Nephron (organoid): ENCODE measurements around the gene PDE4B.
"Not testable (repeated sequence)": the region's sequence is repeated elsewhere in the genome, so short reads cannot be mapped to it uniquely, and the experiment has no call there.

Experiments used
- H3K27ac Mint-ChIP-seq, 3 experiments: 2 replicates each; pipeline ENCODE4 v1.8.0; 2020; ENCODE audit warnings: mixed read lengths in 3 of 3, mild to moderate bottlenecking in 2 of 3, moderate library complexity in 1 of 3
- H3K27me3 Mint-ChIP-seq: 2 replicates; pipeline ENCODE4 v1.8.0; 2021; ENCODE audit warnings: low read depth, mild to moderate bottlenecking, moderate library complexity, mixed read lengths
- H3K36me3 Mint-ChIP-seq: 2 replicates; pipeline ENCODE4 v1.8.0; 2020; ENCODE audit warnings: low read depth, mixed read lengths
- H3K4me1 Mint-ChIP-seq: 2 replicates; pipeline ENCODE4 v1.8.0; 2020; ENCODE audit warnings: mixed read lengths
- H3K4me3 Mint-ChIP-seq, 3 experiments: 2 replicates each; pipeline ENCODE4 v1.8.0; 2020; ENCODE audit warnings: mild to moderate bottlenecking in 3 of 3, mixed read lengths in 3 of 3, moderate library complexity in 2 of 3
- H3K9me3 Mint-ChIP-seq: 2 replicates; pipeline ENCODE4 v1.8.0; 2020; ENCODE audit warnings: mixed read lengths
- TF ChIP-seq, protein P1 (sequence below), 3 experiments: fragments of 200-600 bp; sonication (generic); IDR thresholded peaks; one replicate each; pipeline ENCODE4 v1.5.0; 2021; ENCODE audit warnings: antibody characterized with exemption in 3 of 3; ENCODE audit not compliant: unreplicated experiment in 3 of 3

Gene PDE4B

DNA sequence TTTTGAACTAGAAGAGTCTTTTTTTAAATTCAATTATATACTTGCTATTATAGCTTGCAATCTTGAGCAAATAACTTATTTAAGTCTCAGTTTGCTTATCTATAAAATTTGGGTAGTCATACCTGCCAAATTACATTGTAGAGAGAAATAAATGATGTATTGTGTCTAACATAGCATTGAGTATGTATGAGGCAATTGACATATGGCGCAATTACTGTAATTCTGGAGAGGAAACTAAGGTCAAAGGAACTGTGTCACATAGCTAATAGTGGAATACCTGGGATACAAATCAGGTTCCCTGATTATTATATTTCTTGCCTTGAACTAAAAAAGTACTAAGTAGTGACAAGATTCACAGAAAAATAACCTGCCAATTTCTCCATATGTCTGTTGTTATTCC is 302.5 kb downstream of the PDE4B start:
- no peaks in the 10 kb centered on the region for H3K4me1 Mint-ChIP-seq
- TF ChIP-seq, protein P1, sequence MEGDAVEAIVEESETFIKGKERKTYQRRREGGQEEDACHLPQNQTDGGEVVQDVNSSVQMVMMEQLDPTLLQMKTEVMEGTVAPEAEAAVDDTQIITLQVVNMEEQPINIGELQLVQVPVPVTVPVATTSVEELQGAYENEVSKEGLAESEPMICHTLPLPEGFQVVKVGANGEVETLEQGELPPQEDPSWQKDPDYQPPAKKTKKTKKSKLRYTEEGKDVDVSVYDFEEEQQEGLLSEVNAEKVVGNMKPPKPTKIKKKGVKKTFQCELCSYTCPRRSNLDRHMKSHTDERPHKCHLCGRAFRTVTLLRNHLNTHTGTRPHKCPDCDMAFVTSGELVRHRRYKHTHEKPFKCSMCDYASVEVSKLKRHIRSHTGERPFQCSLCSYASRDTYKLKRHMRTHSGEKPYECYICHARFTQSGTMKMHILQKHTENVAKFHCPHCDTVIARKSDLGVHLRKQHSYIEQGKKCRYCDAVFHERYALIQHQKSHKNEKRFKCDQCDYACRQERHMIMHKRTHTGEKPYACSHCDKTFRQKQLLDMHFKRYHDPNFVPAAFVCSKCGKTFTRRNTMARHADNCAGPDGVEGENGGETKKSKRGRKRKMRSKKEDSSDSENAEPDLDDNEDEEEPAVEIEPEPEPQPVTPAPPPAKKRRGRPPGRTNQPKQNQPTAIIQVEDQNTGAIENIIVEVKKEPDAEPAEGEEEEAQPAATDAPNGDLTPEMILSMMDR (IDR thresholded peaks at IDR 0.05; ENCODE audit: unreplicated experiment in 3 of 3): no peak
- no peaks in the 10 kb centered on the region for H3K36me3 Mint-ChIP-seq
- peaks cover 3% of the 10 kb centered on the region for H3K9me3 Mint-ChIP-seq
- no peak overlapping the region for H3K4me3 Mint-ChIP-seq
- H3K27me3 Mint-ChIP-seq: no peaks in the 10 kb centered on the region
- no peak overlapping the region for H3K27ac Mint-ChIP-seq

DNA sequence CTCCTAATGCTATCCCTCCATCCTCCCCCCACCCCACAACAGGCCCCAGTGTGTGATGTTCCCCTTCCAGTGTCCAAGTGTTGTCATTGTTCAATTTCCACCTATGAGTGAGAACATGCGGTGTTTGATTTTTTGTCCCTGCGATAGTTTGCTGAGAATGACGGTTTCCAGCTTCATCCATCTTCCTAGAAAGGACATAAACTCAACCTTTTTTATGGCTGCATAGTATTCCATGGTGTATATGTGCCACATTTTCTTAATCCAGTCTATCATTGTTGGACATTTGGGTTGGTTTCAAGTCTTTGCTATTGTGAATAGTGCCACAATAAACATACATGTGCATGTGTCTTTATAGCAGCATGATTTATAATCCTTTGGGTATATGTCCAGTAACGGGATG is 308.3 kb downstream of the PDE4B start:
- H3K4me3 Mint-ChIP-seq, H3K36me3 Mint-ChIP-seq, H3K4me1 Mint-ChIP-seq, H3K27ac Mint-ChIP-seq, H3K9me3 Mint-ChIP-seq, H3K27me3 Mint-ChIP-seq: not testable (repeated sequence)

DNA sequence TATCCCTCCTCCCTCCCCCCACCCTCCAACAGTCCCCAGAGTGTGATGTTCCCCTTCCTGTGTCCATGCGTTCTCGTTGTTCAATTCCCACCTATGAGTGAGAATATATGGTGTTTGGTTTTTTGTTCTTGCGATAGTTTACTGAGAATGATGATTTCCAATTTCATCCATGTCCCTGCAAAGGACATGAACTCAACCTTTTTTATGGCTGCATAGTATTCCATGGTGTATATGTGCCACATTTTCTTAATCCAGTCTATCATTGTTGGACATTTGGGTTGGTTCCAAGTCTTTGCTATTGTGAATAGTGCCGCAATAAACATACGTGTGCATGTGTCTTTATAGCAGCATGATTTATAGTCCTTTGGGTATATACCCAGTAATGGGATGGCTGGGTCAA is 311.4 kb downstream of the PDE4B start:
- not testable (repeated sequence) for H3K9me3 Mint-ChIP-seq, H3K36me3 Mint-ChIP-seq, H3K27me3 Mint-ChIP-seq, H3K27ac Mint-ChIP-seq, H3K4me1 Mint-ChIP-seq, H3K4me3 Mint-ChIP-seq

DNA sequence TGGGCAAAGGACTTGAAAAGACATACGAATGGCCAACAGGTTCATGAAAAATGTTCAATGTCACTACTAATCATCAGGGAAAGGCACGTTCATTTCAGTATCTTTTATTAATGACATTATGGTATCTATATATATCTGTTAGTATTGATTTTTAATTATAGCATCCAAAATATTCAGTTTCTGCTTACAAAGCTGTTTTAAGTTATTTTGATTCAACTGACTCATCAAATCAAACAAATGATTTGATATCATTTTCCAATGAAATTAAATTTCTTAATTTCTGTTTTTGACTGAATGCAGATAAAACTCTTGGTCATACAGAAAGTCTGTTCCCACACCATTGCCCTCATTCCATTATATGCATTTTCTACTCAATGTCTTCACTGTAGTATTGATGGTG is 315.9 kb downstream of the PDE4B start:
- H3K27ac Mint-ChIP-seq: no peak overlapping the region
- H3K27me3 Mint-ChIP-seq: no peaks in the 10 kb centered on the region
- H3K36me3 Mint-ChIP-seq: no peaks in the 10 kb centered on the region
- no peaks in the 10 kb centered on the region for H3K9me3 Mint-ChIP-seq
- no peaks in the 10 kb centered on the region for H3K4me1 Mint-ChIP-seq
- TF ChIP-seq, protein P1 (IDR thresholded peaks at IDR 0.05; ENCODE audit: unreplicated experiment in 3 of 3): no peak
- H3K4me3 Mint-ChIP-seq: no peak overlapping the region

DNA sequence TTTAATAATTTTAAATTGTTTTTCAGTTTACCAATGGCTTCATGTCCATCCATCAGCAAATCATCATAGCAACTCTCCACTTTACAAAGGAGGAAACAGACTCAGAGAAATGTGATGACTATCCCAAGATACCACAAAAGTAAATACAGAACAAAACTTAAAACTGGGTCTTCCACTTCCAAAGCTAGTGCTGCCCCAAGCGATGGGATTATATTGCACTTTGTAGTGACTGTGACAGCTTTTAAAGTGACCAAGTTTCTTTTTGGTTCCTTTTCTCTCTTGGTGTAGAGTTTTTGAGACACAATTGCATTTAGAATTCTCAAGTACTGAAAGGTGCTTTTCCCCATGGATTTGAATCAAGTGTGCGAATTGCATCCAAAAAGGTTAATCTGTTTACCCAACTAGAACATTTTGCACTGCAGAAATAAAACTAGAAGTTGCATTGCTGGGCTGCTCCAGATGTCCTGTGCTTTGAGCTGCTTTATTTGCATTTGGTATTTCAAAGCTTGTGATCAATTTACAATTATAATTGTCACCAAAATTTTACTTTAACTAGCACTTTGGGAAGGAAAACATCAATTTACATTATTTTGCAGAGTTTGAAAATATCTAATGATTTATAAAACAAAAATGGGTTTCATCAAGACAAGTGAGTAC is 320.2 kb downstream of the PDE4B start:
- TF ChIP-seq, protein P1 (IDR thresholded peaks at IDR 0.05; ENCODE audit: unreplicated experiment in 3 of 3): no peak
- Mint-ChIP-seq H3K27me3 (no peaks in the 10 kb centered on the region), H3K9me3 (no peaks in the 10 kb centered on the region), H3K4me1 (no peaks in the 10 kb centered on the region), H3K36me3 (no peaks in the 10 kb centered on the region), H3K4me3 (no peak overlapping the region), H3K27ac (no peak overlapping the region)

DNA sequence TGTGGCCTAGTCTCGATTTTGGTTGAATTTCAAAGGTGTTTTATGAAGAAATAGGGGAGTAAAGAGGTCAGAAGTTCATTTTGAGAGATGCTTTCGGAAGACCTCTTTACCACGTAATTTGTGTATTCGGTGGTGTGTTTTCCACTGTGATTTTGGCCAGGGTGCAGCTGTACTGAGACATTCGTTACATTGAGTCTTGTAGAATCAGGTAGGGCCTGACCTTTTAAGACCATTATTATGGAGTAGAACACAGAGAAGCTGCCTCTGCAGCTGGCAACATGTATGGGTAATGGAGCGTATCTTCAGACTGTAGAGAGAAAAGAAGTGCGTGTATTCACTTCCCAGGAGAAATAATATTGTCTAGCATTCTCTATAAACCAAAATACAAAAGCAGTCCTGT is 326.5 kb downstream of the PDE4B start:
- Mint-ChIP-seq H3K9me3 (no peaks in the 10 kb centered on the region), H3K27ac (no peak overlapping the region), H3K36me3 (no peaks in the 10 kb centered on the region), H3K4me3 (no peak overlapping the region), H3K27me3 (no peaks in the 10 kb centered on the region), H3K4me1 (no peaks in the 10 kb centered on the region)
- TF ChIP-seq, protein P1 (IDR thresholded peaks at IDR 0.05; ENCODE audit: unreplicated experiment in 3 of 3): no peak

DNA sequence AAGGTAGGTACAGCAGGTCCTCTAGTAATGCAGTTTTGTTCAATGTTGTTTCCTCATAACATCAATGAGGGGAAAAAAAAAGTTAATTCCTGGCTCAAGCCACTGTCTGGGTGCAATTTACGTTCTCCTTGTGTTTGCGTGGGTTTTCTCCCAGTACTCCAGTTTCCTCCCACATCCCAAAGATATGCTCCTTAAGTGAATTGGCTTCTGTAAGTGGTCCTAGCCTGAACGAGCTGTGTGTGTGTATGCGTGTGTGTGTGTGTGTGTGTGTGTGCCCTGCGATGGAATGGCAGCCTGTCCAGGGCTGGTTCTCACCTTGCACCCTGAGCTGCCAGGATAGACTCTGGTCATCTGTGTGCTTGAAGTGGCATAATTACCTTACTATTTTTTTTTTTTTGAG is 332.0 kb downstream of the PDE4B start:
- H3K9me3 Mint-ChIP-seq: no peaks in the 10 kb centered on the region
- H3K27me3 Mint-ChIP-seq: no peaks in the 10 kb centered on the region
- no peak overlapping the region for H3K27ac Mint-ChIP-seq
- no peaks in the 10 kb centered on the region for H3K36me3 Mint-ChIP-seq
- H3K4me1 Mint-ChIP-seq: no peaks in the 10 kb centered on the region
- H3K4me3 Mint-ChIP-seq: no peak overlapping the region
- TF ChIP-seq, protein P1 (IDR thresholded peaks at IDR 0.05; ENCODE audit: unreplicated experiment in 3 of 3): no peak

DNA sequence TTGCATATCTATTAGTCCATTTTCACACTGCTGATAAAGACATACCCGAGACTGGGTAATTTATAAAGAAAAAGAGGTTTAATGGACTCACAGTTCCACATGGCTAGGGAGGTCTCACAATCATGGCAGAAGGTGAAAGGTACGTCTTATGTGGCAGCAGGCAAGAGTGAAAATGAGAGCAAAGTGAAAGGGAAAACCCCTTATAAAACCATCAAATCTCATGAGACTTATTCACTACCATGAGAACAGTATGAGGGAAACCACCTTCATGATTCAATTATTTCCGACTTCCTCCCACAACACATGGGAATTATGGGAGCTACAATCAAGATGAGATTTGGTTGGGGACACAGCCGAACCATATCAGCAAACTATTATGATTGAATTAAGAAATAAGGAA is 335.9 kb downstream of the PDE4B start:
- H3K27me3 Mint-ChIP-seq, H3K27ac Mint-ChIP-seq, H3K36me3 Mint-ChIP-seq, H3K4me1 Mint-ChIP-seq, H3K4me3 Mint-ChIP-seq, H3K9me3 Mint-ChIP-seq: not testable (repeated sequence)
